HFFc6 (cell line): ENCODE data around the gene FIS1. TPM values are rescaled to one million over a fixed set of nuclear protein-coding genes. Genes with fewer than 3 reads are reported as not detected.
"Not testable (repeated sequence)": the region's sequence is repeated elsewhere in the genome, so short reads cannot be mapped to it uniquely, and the experiment has no call there.

ENCODE experiments used
- DNase-seq: peaks from one replicate; pipeline ENCODE4 v3.0.0-alpha.2; 2018
- H3K27ac Mint-ChIP-seq: 2 replicates; pipeline ENCODE4 v1.8.0; 2020; ENCODE audit warnings: mild to moderate bottlenecking, mixed read lengths
- H3K27me3 Mint-ChIP-seq: 2 replicates; pipeline ENCODE4 v1.8.0; 2021; ENCODE audit warnings: mild to moderate bottlenecking, moderate library complexity, mixed read lengths; ENCODE audit not compliant: insufficient read depth
- H3K36me3 Mint-ChIP-seq: 2 replicates; pipeline ENCODE4 v1.8.0; 2021; ENCODE audit warnings: low read depth, mixed read lengths
- H3K4me1 Mint-ChIP-seq: 2 replicates; pipeline ENCODE4 v1.8.0; 2020; ENCODE audit warnings: low read depth, mixed read lengths
- H3K4me3 Mint-ChIP-seq: 2 replicates; pipeline ENCODE4 v1.8.0; 2020; ENCODE audit warnings: mild to moderate bottlenecking, moderate library complexity, mixed read lengths
- H3K9me3 Mint-ChIP-seq: 2 replicates; pipeline ENCODE4 v1.8.0; 2020; ENCODE audit warnings: mild to moderate bottlenecking, mixed read lengths
- total RNA-seq, 6 experiments: library from RNA; stranded (reverse); fragmentation: NEBNext Ultra II Directional; extraction: Animal tissue kit (Norgen Biotek cat#: 25700); gene quantifications; 2 replicates in 1 of 6; 3 replicates in 5 of 6; pipeline ENCODE4 v1.2.3, GENCODE V29; 2021
- TF ChIP-seq, protein P1 (sequence below): fragments of 200-600 bp; sonication (generic); IDR thresholded peaks from 2 replicates; pipeline ENCODE4 v1.5.0; 2021; ENCODE audit warnings: antibody characterized with exemption, mild to moderate bottlenecking

FIS1 gene
- total RNA-seq, 6 experiments from 2014 or later: 160 to 220 (median 192) TPM

DNA sequence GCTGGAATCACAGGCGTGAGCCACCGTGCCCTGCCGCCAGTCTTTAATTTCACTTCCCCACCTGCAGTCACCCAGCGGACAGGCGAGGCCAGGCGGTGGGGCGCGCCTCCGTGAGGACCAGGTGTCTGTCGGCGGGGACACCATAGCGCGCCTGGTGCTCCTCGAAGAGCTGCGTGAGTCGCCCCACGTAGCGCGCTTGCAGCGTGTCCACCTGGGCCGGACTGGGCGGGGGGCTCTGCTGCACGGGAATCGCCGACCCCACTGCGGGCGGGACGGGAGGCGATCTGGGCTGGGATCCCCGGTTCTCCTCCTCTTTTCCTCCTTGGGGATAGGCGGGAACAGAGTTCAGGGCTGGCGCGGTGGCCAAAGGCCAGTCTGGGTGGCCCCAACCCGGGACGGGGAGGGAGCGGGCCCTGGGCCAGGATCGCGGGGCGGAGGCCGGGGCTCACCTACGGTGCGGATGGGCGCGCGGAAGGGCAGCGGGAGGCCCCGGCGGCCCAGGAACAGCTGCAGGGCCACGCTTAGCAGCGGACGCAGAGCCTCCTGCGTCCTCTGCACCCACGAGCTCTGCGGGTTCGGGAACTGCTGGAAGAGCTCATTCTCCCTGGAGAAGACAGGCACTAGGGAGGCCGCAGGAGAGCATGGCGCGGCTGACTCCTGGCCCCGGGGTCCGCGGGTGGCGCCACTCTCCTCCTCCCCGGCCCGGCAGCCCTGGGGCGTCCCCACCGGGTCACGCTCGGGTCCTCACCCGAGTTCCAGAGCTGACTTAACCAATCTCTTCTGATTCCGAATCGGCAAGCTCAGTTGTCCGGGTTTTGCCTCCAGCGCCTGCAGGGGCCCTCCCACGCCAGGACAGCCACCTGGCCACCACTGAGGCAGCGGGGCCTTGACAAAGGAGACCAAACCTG is 42.9 kb downstream of the FIS1 start:
- TF ChIP-seq, protein P1, sequence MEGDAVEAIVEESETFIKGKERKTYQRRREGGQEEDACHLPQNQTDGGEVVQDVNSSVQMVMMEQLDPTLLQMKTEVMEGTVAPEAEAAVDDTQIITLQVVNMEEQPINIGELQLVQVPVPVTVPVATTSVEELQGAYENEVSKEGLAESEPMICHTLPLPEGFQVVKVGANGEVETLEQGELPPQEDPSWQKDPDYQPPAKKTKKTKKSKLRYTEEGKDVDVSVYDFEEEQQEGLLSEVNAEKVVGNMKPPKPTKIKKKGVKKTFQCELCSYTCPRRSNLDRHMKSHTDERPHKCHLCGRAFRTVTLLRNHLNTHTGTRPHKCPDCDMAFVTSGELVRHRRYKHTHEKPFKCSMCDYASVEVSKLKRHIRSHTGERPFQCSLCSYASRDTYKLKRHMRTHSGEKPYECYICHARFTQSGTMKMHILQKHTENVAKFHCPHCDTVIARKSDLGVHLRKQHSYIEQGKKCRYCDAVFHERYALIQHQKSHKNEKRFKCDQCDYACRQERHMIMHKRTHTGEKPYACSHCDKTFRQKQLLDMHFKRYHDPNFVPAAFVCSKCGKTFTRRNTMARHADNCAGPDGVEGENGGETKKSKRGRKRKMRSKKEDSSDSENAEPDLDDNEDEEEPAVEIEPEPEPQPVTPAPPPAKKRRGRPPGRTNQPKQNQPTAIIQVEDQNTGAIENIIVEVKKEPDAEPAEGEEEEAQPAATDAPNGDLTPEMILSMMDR: no peak
- Mint-ChIP-seq H3K4me1 (no peaks in the 10 kb centered on the region), H3K4me3 (no peak overlapping the region), H3K36me3 (no peaks in the 10 kb centered on the region), H3K9me3 (no peaks in the 10 kb centered on the region), H3K27me3 (peaks cover 18% of the 10 kb centered on the region), H3K27ac (no peak overlapping the region)
- DNase-seq: no peak

DNA sequence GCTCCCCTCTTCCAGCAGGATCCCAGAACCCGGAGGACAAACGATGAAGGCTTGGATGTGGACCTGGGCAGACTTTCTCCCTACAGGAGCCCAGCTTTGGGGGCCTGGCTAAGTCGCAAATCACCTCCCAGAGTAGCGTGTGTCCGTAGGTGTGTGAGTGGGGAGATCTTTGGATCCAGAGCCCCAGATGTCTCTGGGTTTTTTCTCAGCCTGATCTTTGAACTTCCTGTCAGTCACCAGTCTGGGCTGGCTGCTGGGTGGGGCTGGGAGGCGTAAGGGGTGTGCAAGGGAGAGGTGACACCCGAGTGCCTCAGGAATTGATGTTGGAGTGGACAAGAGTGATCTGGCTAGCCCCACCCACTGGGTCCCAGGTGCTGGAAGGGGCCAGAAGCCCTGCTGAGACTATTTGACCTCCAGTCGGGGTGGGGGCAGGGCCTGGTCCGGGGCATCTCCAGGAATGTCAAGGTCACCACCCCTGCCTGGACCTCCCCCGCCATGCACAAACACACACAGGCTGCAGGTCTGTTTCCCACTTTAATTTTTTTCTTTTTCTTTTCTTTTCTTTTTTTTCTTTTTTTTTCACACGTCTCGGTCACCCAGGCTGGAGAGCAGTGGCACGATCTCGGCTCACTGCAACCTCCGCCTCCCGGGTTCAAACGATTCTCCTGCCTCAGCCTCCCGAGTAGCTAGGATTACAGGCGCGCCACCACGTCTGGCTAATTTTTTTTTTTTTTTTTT is 43.9 kb downstream of the FIS1 start, which contains the start of gene MOGAT3:
Gene MOGAT3 (minus strand): TSS at position 175 of the 738 bp plus-strand sequence. CDS start 182 bp downstream, outside the sequence.
- TF ChIP-seq, protein P1: no peak
- Mint-ChIP-seq H3K27ac (no peak within 1 kb of the TSS), H3K9me3 (no peaks in the 10 kb centered on the region), H3K4me3 (no peak within 1 kb of the TSS), H3K27me3 (peaks cover 18% of the 10 kb centered on the region), H3K4me1 (no peaks in the 10 kb centered on the region), H3K36me3 (no peaks in the 10 kb centered on the region)
- no peak for DNase-seq

DNA sequence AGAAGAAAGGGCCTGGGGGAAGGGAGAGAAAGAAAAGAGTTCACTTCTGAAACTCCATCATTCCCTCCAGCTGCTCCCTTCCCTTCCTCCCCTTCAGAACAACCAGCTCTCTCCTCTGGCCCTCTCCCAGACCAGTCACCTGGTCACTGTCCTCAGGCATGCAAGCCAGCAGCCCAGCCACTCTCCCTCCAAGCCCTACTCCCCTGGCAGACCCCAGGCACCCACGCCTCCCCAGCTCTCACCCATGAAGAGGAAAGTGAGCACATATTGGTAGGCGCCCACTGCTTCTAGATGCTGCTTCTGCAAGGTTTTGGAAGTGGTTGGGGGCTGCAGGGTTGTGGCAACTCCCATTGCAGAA is 44.4 kb downstream of the FIS1 start:
- Mint-ChIP-seq H3K9me3 (no peaks in the 10 kb centered on the region), H3K4me3 (no peak overlapping the region), H3K27me3 (peaks cover 23% of the 10 kb centered on the region), H3K27ac (no peak overlapping the region), H3K4me1 (no peaks in the 10 kb centered on the region), H3K36me3 (no peaks in the 10 kb centered on the region)
- TF ChIP-seq, protein P1: no peak
- no peak for DNase-seq

DNA sequence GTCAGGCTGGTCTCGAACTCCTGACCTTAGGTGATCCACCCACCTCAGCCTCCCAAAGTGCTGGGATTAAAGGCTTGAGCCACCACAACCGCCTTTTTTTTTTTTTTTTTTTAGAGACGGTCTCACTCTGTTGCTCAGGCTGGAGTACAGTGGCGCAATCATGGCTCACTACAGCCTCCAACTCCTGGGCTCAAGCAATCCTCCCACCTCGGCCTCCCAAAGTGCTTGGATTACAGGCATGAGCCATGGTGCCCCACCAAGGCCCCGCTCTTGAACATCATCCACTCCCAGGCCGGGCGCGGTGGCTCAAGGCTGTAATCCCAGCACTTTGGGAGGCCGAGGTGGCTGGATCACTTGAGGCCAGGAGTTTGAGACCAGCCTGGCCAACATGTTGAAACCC is 45.4 kb downstream of the FIS1 start:
- H3K4me3 Mint-ChIP-seq, H3K4me1 Mint-ChIP-seq, H3K36me3 Mint-ChIP-seq, H3K27ac Mint-ChIP-seq, DNase-seq, H3K9me3 Mint-ChIP-seq: not testable (repeated sequence)
- H3K27me3 Mint-ChIP-seq: peaks cover 30% of the 10 kb centered on the region

DNA sequence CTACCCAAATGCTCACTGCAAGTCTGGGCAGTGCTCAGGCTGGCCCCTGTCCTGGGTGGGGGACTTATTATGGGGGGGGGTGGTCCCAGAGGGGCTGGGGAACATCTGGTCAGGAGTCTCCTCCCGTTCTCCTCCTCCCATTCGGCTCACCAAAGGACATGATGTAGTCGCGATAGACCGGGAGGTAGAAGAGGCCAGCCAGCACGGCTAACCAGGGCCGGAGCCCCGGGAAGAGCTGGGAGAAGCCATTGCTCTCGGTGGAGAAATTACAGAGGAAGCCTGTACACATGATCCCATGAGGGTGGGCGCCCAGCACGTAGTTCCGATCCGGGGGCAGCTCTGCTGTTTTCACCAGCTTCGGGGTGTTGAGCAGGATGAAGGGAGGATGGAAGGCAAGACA is 46.4 kb downstream of the FIS1 start:
- Mint-ChIP-seq H3K4me3 (no peak overlapping the region), H3K27ac (no peak overlapping the region), H3K36me3 (no peaks in the 10 kb centered on the region), H3K4me1 (no peaks in the 10 kb centered on the region), H3K9me3 (no peaks in the 10 kb centered on the region), H3K27me3 (peaks cover 31% of the 10 kb centered on the region)
- no peak for DNase-seq
- TF ChIP-seq, protein P1: no peak

DNA sequence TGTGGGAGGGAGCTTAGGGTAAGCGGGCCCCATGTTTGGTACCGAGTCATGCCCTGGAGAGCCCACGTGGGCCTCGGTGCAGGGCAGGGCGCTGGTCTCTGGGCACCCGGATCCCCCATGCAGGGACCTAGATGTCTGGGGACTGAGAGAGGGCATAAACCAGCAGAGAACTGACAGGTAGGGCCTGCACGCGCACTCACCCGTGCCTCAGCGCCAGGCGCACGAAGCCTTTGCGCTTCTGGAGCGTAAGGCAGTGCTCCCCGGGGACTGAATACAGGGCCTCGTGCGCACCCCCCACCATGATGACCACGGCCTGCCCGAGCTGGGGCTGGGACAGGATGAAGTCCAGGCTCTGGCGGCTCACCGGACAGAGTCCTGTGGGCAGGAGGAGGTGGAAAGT is 46.9 kb downstream of the FIS1 start:
- TF ChIP-seq, protein P1: no peak
- no peak overlapping the region for H3K4me3 Mint-ChIP-seq
- H3K27ac Mint-ChIP-seq: no peak overlapping the region
- H3K4me1 Mint-ChIP-seq: no peaks in the 10 kb centered on the region
- H3K36me3 Mint-ChIP-seq: no peaks in the 10 kb centered on the region
- H3K27me3 Mint-ChIP-seq: peaks cover 33% of the 10 kb centered on the region
- no peak for DNase-seq
- no peaks in the 10 kb centered on the region for H3K9me3 Mint-ChIP-seq
